HEK293 (cell line): ENCODE data around the gene BRD3.
A peak's percentile ranks its signal among the peaks of the same experiment; 100 is the strongest.

Experiments
- FEZF1 ChIP-seq: fragments of 450-650 bp; formaldehyde crosslinking; IDR thresholded peaks from 2 replicates; pipeline ENCODE4 v1.5.1; 2016; ENCODE audit warnings: missing biosample characterization, missing genetic modification characterization
- GLI2 ChIP-seq: fragments of 450-650 bp; formaldehyde crosslinking; IDR thresholded peaks from 2 replicates; pipeline ENCODE4; 2017; ENCODE audit warnings: missing biosample characterization, missing genetic modification characterization, low read depth, borderline replicate concordance
- HOXA7 ChIP-seq: sonication (generic); formaldehyde crosslinking; IDR thresholded peaks from 2 replicates; pipeline ENCODE4 v1.8.1; 2022; ENCODE audit warnings: missing genetic modification reagents, borderline replicate concordance
- KLF8 ChIP-seq: fragments of 450-650 bp; formaldehyde crosslinking; IDR thresholded peaks from 2 replicates; pipeline ENCODE4 v1.5.1; 2016; ENCODE audit warnings: missing biosample characterization, missing genetic modification characterization
- SALL2 ChIP-seq: fragments of 450-650 bp; formaldehyde crosslinking; IDR thresholded peaks from 2 replicates; pipeline ENCODE4 v1.5.0; 2017; ENCODE audit warnings: missing biosample characterization, mild to moderate bottlenecking, missing genetic modification characterization, borderline replicate concordance
- ZNF16 ChIP-seq: fragments of 450-650 bp; formaldehyde crosslinking; IDR thresholded peaks from 2 replicates; pipeline ENCODE4 v1.5.1; 2016; ENCODE audit warnings: low read depth, missing biosample characterization, missing genetic modification characterization
- ZNF175 ChIP-seq: fragments of 450-650 bp; formaldehyde crosslinking; IDR thresholded peaks from 2 replicates; pipeline ENCODE4 v1.5.1; 2016; ENCODE audit warnings: missing biosample characterization, missing genetic modification characterization
- ZNF221 ChIP-seq: fragments of 450-650 bp; formaldehyde crosslinking; IDR thresholded peaks from 2 replicates; pipeline ENCODE4 v1.5.1; 2017; ENCODE audit warnings: missing biosample characterization, missing genetic modification characterization, borderline replicate concordance
- ZNF292 ChIP-seq: fragments of 450-650 bp; formaldehyde crosslinking; IDR thresholded peaks from 2 replicates; pipeline ENCODE4 v1.5.1; 2016; ENCODE audit warnings: low read depth, missing biosample characterization, missing genetic modification characterization, borderline replicate concordance
- ZNF311 ChIP-seq: fragments of 450-650 bp; formaldehyde crosslinking; IDR thresholded peaks from 2 replicates; pipeline ENCODE4 v1.5.1; 2017; ENCODE audit warnings: missing biosample characterization, missing genetic modification characterization, borderline replicate concordance
- ZNF335 ChIP-seq: fragments of 450-650 bp; formaldehyde crosslinking; conservative IDR thresholded peaks from 2 replicates; pipeline ENCODE4 v1.5.1; 2016; ENCODE audit warnings: missing biosample characterization, missing genetic modification characterization
- ZNF423 ChIP-seq: fragments of 450-650 bp; formaldehyde crosslinking; IDR thresholded peaks from 2 replicates; pipeline ENCODE4 v1.5.1; 2016; ENCODE audit warnings: missing biosample characterization, missing genetic modification characterization
- ZNF530 ChIP-seq: fragments of 450-650 bp; formaldehyde crosslinking; IDR thresholded peaks from 2 replicates; pipeline ENCODE4 v1.5.1; 2016; ENCODE audit warnings: low read depth, missing biosample characterization, missing genetic modification characterization
- ZNF560 ChIP-seq: fragments of 450-650 bp; formaldehyde crosslinking; IDR thresholded peaks from 2 replicates; pipeline ENCODE4 v1.5.1; 2017; ENCODE audit warnings: missing biosample characterization, missing genetic modification characterization, borderline replicate concordance
- ZNF571 ChIP-seq: fragments of 450-650 bp; formaldehyde crosslinking; IDR thresholded peaks from 2 replicates; pipeline ENCODE4 v1.5.0; 2017; ENCODE audit warnings: missing biosample characterization, missing genetic modification characterization
- ZNF621 ChIP-seq: fragments of 450-650 bp; formaldehyde crosslinking; IDR thresholded peaks from 2 replicates; pipeline ENCODE4 v1.5.1; 2017; ENCODE audit warnings: missing biosample characterization, missing genetic modification characterization
- ZNF776 ChIP-seq: fragments of 450-650 bp; formaldehyde crosslinking; IDR thresholded peaks from 2 replicates; pipeline ENCODE4 v1.5.0; 2017; ENCODE audit warnings: missing biosample characterization, missing genetic modification characterization, borderline replicate concordance
- ZNF777 ChIP-seq: fragments of 450-650 bp; formaldehyde crosslinking; IDR thresholded peaks from 2 replicates; pipeline ENCODE4 v1.5.1; 2017; ENCODE audit warnings: missing biosample characterization, missing genetic modification characterization, borderline replicate concordance
- TF ChIP-seq, protein P1 (sequence below): fragments of 450-650 bp; formaldehyde crosslinking; IDR thresholded peaks from 2 replicates; pipeline ENCODE4 v1.5.1; 2016; ENCODE audit warnings: missing biosample characterization, missing genetic modification characterization
- TF ChIP-seq, protein P2 (sequence below): fragments of 450-650 bp; formaldehyde crosslinking; IDR thresholded peaks from 2 replicates; pipeline ENCODE4 v1.5.1; 2016; ENCODE audit warnings: missing biosample characterization, missing genetic modification characterization
- TF ChIP-seq, protein P3 (sequence below): fragments of 450-650 bp; formaldehyde crosslinking; IDR thresholded peaks from 2 replicates; pipeline ENCODE4 v1.5.1; 2016; ENCODE audit warnings: missing biosample characterization, missing genetic modification characterization, borderline replicate concordance
- TF ChIP-seq, protein P4 (sequence below): fragments of 450-650 bp; formaldehyde crosslinking; IDR thresholded peaks from 2 replicates; pipeline ENCODE4 v1.5.1; 2016; ENCODE audit warnings: missing biosample characterization, missing genetic modification characterization
- TF ChIP-seq, protein P5 (sequence below): fragments of 450-650 bp; formaldehyde crosslinking; conservative IDR thresholded peaks from 2 replicates; pipeline ENCODE4 v1.5.1; 2016; ENCODE audit warnings: low read depth, missing biosample characterization, missing genetic modification characterization

Gene BRD3

DNA sequence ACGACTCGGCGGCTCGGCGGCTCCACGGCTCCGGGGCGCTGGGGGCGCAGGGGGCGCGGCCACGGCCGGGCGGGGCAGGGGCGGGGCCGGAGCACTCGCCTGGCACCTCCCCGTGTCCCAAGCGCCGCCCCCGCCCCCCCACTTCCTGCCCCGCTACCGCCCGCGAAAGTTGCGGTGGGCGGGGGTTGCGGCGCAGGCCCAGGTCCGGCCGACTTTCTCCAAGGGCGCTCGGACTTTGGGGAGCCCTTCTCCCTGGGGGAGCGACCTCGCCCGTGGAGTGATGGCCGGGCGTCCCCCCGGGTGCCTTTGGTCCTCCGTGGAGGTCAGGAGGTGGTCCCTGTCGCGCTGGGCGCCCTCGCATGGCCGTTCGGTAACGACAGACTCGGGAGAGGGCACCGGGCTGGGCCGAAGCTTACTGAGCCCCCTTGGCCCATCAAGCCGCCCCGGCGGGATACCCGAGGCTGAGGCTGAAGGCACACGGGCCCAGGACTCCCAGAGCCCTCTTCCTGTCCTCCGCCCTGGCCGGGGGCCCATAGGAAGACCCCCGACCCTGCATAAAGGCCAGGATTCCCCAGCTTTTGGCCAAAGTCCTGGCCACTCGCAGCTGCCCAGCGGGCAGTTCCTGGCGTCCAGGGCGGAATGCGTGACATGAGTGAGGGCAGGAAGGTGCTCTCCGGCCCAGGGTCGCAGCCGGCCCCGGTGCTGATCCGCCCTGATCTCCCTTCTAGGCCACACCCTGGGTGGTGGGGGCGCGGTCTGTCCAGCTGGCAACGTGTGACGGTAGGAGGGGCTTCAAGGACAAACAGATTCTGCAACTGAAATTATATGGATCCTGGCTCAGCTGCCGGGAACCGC, 74.8 kb downstream of the BRD3 start (continued):
- TF ChIP-seq KLF8 (peak; percentile 88), ZNF423 (tag by site-specific recombination) (no peak), SALL2 (tag by site-specific recombination) (no peak), ZNF776 (tag by site-specific recombination) (no peak), ZNF221 (tag by site-specific recombination) (no peak), ZNF16 (tag by site-specific recombination) (no peak), ZNF560 (tag by site-specific recombination) (no peak), HOXA7 (CRISPR knock-in tag) (no peak), ZNF530 (no peak), ZNF621 (tag by site-specific recombination) (no peak), ZNF292 (tag by site-specific recombination) (no peak), FEZF1 (tag by site-specific recombination) (no peak), ZNF175 (no peak), GLI2 (tag by site-specific recombination) (no peak), ZNF571 (no peak), ZNF311 (no peak), ZNF335 (peak; percentile 82), ZNF777 (tag by site-specific recombination) (peak; percentile 32; the same call in 1 of the 2 replicates)
- TF ChIP-seq, protein P1, sequence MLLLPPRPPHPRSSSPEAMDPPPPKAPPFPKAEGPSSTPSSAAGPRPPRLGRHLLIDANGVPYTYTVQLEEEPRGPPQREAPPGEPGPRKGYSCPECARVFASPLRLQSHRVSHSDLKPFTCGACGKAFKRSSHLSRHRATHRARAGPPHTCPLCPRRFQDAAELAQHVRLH = 0 out of 2 replicates have a peak, but pooled peaks have one; percentile 15
- TF ChIP-seq, protein P2, sequence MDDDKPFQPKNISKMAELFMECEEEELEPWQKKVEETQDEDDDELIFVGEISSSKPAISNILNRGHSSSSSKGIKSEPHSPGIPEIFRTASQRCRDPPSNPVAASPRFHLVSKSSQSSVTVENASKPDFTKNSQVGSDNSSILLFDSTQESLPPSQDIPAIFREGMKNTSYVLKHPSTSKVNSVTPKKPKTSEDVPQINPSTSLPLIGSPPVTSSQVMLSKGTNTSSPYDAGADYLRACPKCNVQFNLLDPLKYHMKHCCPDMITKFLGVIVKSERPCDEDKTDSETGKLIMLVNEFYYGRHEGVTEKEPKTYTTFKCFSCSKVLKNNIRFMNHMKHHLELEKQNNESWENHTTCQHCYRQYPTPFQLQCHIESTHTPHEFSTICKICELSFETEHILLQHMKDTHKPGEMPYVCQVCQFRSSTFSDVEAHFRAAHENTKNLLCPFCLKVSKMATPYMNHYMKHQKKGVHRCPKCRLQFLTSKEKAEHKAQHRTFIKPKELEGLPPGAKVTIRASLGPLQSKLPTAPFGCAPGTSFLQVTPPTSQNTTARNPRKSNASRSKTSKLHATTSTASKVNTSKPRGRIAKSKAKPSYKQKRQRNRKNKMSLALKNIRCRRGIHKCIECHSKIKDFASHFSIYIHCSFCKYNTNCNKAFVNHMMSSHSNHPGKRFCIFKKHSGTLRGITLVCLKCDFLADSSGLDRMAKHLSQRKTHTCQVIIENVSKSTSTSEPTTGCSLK (tag by site-specific recombination) = no peak
- TF ChIP-seq, protein P3, sequence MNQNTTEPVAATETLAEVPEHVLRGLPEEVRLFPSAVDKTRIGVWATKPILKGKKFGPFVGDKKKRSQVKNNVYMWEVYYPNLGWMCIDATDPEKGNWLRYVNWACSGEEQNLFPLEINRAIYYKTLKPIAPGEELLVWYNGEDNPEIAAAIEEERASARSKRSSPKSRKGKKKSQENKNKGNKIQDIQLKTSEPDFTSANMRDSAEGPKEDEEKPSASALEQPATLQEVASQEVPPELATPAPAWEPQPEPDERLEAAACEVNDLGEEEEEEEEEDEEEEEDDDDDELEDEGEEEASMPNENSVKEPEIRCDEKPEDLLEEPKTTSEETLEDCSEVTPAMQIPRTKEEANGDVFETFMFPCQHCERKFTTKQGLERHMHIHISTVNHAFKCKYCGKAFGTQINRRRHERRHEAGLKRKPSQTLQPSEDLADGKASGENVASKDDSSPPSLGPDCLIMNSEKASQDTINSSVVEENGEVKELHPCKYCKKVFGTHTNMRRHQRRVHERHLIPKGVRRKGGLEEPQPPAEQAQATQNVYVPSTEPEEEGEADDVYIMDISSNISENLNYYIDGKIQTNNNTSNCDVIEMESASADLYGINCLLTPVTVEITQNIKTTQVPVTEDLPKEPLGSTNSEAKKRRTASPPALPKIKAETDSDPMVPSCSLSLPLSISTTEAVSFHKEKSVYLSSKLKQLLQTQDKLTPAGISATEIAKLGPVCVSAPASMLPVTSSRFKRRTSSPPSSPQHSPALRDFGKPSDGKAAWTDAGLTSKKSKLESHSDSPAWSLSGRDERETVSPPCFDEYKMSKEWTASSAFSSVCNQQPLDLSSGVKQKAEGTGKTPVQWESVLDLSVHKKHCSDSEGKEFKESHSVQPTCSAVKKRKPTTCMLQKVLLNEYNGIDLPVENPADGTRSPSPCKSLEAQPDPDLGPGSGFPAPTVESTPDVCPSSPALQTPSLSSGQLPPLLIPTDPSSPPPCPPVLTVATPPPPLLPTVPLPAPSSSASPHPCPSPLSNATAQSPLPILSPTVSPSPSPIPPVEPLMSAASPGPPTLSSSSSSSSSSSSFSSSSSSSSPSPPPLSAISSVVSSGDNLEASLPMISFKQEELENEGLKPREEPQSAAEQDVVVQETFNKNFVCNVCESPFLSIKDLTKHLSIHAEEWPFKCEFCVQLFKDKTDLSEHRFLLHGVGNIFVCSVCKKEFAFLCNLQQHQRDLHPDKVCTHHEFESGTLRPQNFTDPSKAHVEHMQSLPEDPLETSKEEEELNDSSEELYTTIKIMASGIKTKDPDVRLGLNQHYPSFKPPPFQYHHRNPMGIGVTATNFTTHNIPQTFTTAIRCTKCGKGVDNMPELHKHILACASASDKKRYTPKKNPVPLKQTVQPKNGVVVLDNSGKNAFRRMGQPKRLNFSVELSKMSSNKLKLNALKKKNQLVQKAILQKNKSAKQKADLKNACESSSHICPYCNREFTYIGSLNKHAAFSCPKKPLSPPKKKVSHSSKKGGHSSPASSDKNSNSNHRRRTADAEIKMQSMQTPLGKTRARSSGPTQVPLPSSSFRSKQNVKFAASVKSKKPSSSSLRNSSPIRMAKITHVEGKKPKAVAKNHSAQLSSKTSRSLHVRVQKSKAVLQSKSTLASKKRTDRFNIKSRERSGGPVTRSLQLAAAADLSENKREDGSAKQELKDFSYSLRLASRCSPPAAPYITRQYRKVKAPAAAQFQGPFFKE (tag by site-specific recombination) = no peak; the same call in 1 of the 2 replicates
- TF ChIP-seq, protein P4, sequence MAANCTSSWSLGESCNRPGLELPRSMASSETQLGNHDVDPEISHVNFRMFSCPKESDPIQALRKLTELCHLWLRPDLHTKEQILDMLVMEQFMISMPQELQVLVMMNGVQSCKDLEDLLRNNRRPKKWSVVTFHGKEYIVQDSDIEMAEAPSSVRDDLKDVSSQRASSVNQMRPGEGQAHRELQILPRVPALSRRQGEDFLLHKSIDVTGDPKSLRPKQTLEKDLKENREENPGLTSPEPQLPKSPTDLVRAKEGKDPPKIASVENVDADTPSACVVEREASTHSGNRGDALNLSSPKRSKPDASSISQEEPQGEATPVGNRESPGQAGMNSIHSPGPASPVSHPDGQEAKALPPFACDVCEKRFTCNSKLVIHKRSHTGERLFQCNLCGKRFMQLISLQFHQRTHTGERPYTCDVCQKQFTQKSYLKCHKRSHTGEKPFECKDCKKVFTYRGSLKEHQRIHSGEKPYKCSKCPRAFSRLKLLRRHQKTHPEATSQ (tag by site-specific recombination) = no peak; the same call in 1 of the 2 replicates
- TF ChIP-seq, protein P5, sequence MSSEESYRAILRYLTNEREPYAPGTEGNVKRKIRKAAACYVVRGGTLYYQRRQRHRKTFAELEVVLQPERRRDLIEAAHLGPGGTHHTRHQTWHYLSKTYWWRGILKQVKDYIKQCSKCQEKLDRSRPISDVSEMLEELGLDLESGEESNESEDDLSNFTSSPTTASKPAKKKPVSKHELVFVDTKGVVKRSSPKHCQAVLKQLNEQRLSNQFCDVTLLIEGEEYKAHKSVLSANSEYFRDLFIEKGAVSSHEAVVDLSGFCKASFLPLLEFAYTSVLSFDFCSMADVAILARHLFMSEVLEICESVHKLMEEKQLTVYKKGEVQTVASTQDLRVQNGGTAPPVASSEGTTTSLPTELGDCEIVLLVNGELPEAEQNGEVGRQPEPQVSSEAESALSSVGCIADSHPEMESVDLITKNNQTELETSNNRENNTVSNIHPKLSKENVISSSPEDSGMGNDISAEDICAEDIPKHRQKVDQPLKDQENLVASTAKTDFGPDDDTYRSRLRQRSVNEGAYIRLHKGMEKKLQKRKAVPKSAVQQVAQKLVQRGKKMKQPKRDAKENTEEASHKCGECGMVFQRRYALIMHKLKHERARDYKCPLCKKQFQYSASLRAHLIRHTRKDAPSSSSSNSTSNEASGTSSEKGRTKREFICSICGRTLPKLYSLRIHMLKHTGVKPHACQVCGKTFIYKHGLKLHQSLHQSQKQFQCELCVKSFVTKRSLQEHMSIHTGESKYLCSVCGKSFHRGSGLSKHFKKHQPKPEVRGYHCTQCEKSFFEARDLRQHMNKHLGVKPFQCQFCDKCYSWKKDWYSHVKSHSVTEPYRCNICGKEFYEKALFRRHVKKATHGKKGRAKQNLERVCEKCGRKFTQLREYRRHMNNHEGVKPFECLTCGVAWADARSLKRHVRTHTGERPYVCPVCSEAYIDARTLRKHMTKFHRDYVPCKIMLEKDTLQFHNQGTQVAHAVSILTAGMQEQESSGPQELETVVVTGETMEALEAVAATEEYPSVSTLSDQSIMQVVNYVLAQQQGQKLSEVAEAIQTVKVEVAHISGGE = peak; percentile 49; the same call in 1 of the 2 replicates
